HepG2 (cell line): Measurements from ENCODE around the gene VPS18. TPM values are rescaled to one million over a fixed set of nuclear protein-coding genes. Genes with fewer than 3 reads are reported as not detected.

Experiments
- ATAD3A ChIP-seq: sonication (generic); formaldehyde crosslinking; IDR thresholded peaks from 2 replicates; pipeline ENCODE4 v1.4.0; 2020; ENCODE audit warnings: missing genetic modification reagents
- ATF7 ChIP-seq, 2 experiments: fragments of 450-650 bp in 1 of 2; sonication (generic) in 1 of 2; formaldehyde crosslinking in 1 of 2; IDR thresholded peaks; 2 replicates each; pipeline versions ENCODE4 v1.4.0 to v1.6.1; 2016 to 2020; ENCODE audit warnings: antibody characterized with exemption in 1 of 2, mild to moderate bottlenecking in 1 of 2, missing genetic modification reagents in 1 of 2
- EED ChIP-seq: sonication (generic); formaldehyde crosslinking; IDR thresholded peaks from 2 replicates; pipeline ENCODE4 v1.5.0; 2020; ENCODE audit warnings: mild to moderate bottlenecking, missing genetic modification reagents
- HNF4A ChIP-seq: sonication (generic); formaldehyde crosslinking; IDR thresholded peaks from 2 replicates; pipeline ENCODE4 v1.4.0; 2020; ENCODE audit warnings: missing genetic modification reagents
- HOXA9 ChIP-seq: sonication (generic); formaldehyde crosslinking; IDR thresholded peaks from 2 replicates; pipeline ENCODE4 v1.8.1; 2022; ENCODE audit warnings: missing genetic modification reagents, mild to moderate bottlenecking, moderate library complexity, borderline replicate concordance
- KLF13 ChIP-seq: sonication (generic); formaldehyde crosslinking; IDR thresholded peaks from 2 replicates; pipeline ENCODE4 v1.4.0; 2020; ENCODE audit warnings: mild to moderate bottlenecking, missing genetic modification reagents
- KLF9 ChIP-seq: IDR thresholded peaks from 2 replicates; pipeline ENCODE4 v1.6.1; 2016; ENCODE audit warnings: low read depth
- RARG ChIP-seq: sonication (generic); formaldehyde crosslinking; IDR thresholded peaks from 2 replicates; pipeline ENCODE4 v1.4.0; 2020; ENCODE audit warnings: low read depth, mild to moderate bottlenecking, missing genetic modification reagents
- SETDB1 ChIP-seq: sonication (generic); formaldehyde crosslinking; IDR thresholded peaks from 2 replicates; pipeline ENCODE4 v1.5.1; 2020; ENCODE audit warnings: missing genetic modification reagents, mild to moderate bottlenecking, borderline replicate concordance
- SMARCC2 ChIP-seq: fragments of 450-650 bp; IDR thresholded peaks from 2 replicates; pipeline ENCODE4 v1.6.1; 2017; ENCODE audit warnings: antibody characterized with exemption, mild to moderate bottlenecking
- SMARCE1 ChIP-seq: fragments of 450-650 bp; IDR thresholded peaks from 2 replicates; pipeline ENCODE4 v1.6.1; 2017; ENCODE audit warnings: borderline replicate concordance
- SYNCRIP ChIP-seq: fragments of 200-400 bp; formaldehyde crosslinking; IDR thresholded peaks from 2 replicates; pipeline ENCODE4 v1.6.1; 2018; ENCODE audit warnings: mild to moderate bottlenecking, low read depth, low read length; ENCODE audit not compliant: insufficient read depth
- ZFP90 ChIP-seq: sonication (generic); formaldehyde crosslinking; IDR thresholded peaks from 2 replicates; pipeline ENCODE4 v1.8.0; 2022; ENCODE audit warnings: missing genetic modification reagents, mild to moderate bottlenecking, inconsistent platforms, borderline replicate concordance
- ZNF354B ChIP-seq: sonication (generic); formaldehyde crosslinking; IDR thresholded peaks from 2 replicates; pipeline ENCODE4 v1.8.0; 2022; ENCODE audit warnings: mild to moderate bottlenecking, missing genetic modification reagents
- ZNF616 ChIP-seq: sonication (generic); formaldehyde crosslinking; IDR thresholded peaks from 2 replicates; pipeline ENCODE4 v1.5.0; 2020; ENCODE audit warnings: low read depth, mild to moderate bottlenecking, missing genetic modification reagents
- polyA plus RNA-seq, 8 experiments: library from polyadenylated mRNA; depleted of rRNA in 3 of 8; stranded (reverse) in 7 of 8; unstranded in 1 of 8; fragments of >200 nt; fragmentation: Illumina TruSeq in 4 of 8; extraction: Trizol in 4 of 8; gene quantifications; 2 replicates each; pipeline versions ENCODE4 v1.2.1 to v1.2.3, GENCODE V29; 2011 to 2016; ENCODE audit warnings: low read depth in 4 of 8, missing spikeins in 1 of 8, mixed read lengths in 1 of 8; ENCODE audit not compliant: insufficient read depth in 1 of 8
- total RNA-seq, 5 experiments: library from RNA; depleted of rRNA; stranded (reverse); fragments of >200 nt; fragmentation: Illumina TruSeq; extraction: Trizol; gene quantifications; 2 replicates each; pipeline ENCODE4 v1.2.3, GENCODE V29; 2016; ENCODE audit warnings: low read depth in 1 of 5
- TF ChIP-seq, protein P1 (sequence below): sonication (generic); formaldehyde crosslinking; IDR thresholded peaks from 2 replicates; pipeline ENCODE4 v1.4.0; 2020; ENCODE audit warnings: missing genetic modification reagents, mild to moderate bottlenecking, borderline replicate concordance
- TF ChIP-seq, protein P2 (sequence below): sonication (generic); formaldehyde crosslinking; IDR thresholded peaks from 2 replicates; pipeline ENCODE4 v1.4.0; 2020; ENCODE audit warnings: missing genetic modification reagents, low read depth, mild to moderate bottlenecking, borderline replicate concordance
- TF ChIP-seq, protein P3 (sequence below): sonication (generic); formaldehyde crosslinking; conservative IDR thresholded peaks from 2 replicates; pipeline ENCODE4 v1.4.0; 2020; ENCODE audit warnings: missing genetic modification reagents
- TF ChIP-seq, protein P4 (sequence below): sonication (generic); formaldehyde crosslinking; conservative IDR thresholded peaks from 2 replicates; pipeline ENCODE4 v1.4.0; 2020; ENCODE audit warnings: missing genetic modification reagents
- TF ChIP-seq, protein P5 (sequence below): sonication (generic); formaldehyde crosslinking; IDR thresholded peaks from 2 replicates; pipeline ENCODE4 v1.8.0; 2022; ENCODE audit warnings: missing genetic modification reagents, mild to moderate bottlenecking, inconsistent platforms, borderline replicate concordance

The VPS18 gene
- total and polyA plus RNA-seq, 2 of the 13 experiments (the other 11 are each of a cell fraction or from before 2014, with no cell fraction given) = 5.8 to 17.0 TPM

DNA sequence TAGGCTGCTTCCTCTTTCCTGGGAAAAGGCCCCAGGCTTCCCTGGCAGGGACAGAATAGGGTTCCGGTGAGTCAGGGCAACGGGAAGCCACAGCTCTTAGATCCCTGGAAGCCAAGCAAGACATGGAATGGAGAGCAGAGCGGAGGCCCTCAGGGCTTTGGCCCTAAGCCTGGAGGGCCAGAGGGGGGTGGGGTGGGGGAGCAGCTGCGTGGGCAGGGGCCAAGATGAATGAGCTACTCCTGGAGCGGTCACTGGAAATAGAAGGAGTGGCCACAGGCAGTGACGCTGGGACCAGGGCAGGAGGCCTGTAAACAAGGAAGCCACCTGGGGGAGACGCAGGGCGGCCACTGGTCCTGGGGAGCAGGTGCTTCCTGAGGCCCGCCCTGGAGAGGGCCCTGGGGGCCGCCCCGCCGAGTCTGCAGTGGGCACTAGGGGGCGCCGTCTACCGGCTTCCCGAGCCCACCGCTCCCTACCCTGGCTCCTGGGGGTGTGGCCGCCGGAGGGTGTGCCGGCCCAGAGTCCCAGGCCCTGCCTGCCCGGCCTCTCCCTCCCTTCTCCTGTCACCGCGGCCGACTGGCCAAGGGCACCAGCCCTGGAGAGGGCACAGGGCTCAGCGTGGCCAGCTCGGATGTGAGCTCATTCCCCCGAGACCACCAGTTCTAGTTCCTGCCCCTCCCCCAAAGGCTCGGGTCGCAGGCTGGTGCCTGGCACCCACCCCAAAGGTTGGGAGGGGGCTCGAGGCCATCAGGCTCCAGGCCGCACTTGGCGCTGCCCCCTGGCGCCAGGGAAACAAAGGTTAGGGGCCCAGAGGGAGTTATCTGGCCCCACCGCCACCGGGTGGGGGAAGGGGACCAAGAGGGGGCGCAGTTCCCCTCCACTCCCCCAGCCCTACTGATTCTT is 12.1 kb downstream of the VPS18 start (continued):
- TF ChIP-seq, protein P1, sequence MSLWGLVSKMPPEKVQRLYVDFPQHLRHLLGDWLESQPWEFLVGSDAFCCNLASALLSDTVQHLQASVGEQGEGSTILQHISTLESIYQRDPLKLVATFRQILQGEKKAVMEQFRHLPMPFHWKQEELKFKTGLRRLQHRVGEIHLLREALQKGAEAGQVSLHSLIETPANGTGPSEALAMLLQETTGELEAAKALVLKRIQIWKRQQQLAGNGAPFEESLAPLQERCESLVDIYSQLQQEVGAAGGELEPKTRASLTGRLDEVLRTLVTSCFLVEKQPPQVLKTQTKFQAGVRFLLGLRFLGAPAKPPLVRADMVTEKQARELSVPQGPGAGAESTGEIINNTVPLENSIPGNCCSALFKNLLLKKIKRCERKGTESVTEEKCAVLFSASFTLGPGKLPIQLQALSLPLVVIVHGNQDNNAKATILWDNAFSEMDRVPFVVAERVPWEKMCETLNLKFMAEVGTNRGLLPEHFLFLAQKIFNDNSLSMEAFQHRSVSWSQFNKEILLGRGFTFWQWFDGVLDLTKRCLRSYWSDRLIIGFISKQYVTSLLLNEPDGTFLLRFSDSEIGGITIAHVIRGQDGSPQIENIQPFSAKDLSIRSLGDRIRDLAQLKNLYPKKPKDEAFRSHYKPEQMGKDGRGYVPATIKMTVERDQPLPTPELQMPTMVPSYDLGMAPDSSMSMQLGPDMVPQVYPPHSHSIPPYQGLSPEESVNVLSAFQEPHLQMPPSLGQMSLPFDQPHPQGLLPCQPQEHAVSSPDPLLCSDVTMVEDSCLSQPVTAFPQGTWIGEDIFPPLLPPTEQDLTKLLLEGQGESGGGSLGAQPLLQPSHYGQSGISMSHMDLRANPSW = no peak
- TF ChIP-seq, protein P2, sequence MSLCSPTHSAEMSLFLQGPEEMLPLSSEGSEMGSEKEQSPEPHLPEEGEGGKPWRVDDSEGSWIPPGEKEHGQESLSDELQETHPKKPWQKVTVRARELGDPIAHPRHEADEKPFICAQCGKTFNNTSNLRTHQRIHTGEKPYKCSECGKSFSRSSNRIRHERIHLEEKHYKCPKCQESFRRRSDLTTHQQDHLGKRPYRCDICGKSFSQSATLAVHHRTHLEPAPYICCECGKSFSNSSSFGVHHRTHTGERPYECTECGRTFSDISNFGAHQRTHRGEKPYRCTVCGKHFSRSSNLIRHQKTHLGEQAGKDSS (CRISPR knock-in tag) = no peak
- peak; percentile 51; the same call in 1 of the 2 replicates for TF ChIP-seq ZFP90 (CRISPR knock-in tag)
- no peak for TF ChIP-seq SMARCC2
- no peak for TF ChIP-seq KLF13
- no peak for TF ChIP-seq SYNCRIP
- TF ChIP-seq ATAD3A (CRISPR knock-in tag) = no peak
- TF ChIP-seq SETDB1 (CRISPR knock-in tag) = no peak
- TF ChIP-seq EED (CRISPR knock-in tag) = no peak
- TF ChIP-seq RARG = no peak
- TF ChIP-seq, protein P3, sequence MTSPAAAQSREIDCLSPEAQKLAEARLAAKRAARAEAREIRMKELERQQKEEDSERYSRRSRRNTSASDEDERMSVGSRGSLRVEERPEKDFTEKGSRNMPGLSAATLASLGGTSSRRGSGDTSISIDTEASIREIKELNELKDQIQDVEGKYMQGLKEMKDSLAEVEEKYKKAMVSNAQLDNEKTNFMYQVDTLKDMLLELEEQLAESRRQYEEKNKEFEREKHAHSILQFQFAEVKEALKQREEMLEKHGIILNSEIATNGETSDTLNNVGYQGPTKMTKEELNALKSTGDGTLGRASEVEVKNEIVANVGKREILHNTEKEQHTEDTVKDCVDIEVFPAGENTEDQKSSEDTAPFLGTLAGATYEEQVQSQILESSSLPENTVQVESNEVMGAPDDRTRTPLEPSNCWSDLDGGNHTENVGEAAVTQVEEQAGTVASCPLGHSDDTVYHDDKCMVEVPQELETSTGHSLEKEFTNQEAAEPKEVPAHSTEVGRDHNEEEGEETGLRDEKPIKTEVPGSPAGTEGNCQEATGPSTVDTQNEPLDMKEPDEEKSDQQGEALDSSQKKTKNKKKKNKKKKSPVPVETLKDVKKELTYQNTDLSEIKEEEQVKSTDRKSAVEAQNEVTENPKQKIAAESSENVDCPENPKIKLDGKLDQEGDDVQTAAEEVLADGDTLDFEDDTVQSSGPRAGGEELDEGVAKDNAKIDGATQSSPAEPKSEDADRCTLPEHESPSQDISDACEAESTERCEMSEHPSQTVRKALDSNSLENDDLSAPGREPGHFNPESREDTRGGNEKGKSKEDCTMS (CRISPR knock-in tag) = no peak
- TF ChIP-seq, protein P4, sequence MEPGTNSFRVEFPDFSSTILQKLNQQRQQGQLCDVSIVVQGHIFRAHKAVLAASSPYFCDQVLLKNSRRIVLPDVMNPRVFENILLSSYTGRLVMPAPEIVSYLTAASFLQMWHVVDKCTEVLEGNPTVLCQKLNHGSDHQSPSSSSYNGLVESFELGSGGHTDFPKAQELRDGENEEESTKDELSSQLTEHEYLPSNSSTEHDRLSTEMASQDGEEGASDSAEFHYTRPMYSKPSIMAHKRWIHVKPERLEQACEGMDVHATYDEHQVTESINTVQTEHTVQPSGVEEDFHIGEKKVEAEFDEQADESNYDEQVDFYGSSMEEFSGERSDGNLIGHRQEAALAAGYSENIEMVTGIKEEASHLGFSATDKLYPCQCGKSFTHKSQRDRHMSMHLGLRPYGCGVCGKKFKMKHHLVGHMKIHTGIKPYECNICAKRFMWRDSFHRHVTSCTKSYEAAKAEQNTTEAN (CRISPR knock-in tag) = 0 out of 2 replicates have a peak, but pooled peaks have one; percentile 17
- no peak for TF ChIP-seq HOXA9 (CRISPR knock-in tag)
- TF ChIP-seq ZNF354B (CRISPR knock-in tag) = no peak
- peak; percentile 28; the same call in 1 of the 2 replicates for TF ChIP-seq HNF4A (CRISPR knock-in tag)
- TF ChIP-seq ZNF616 (CRISPR knock-in tag) = no peak
- TF ChIP-seq KLF9 (CRISPR knock-in tag) = peak; percentile 99
- TF ChIP-seq, protein P5, sequence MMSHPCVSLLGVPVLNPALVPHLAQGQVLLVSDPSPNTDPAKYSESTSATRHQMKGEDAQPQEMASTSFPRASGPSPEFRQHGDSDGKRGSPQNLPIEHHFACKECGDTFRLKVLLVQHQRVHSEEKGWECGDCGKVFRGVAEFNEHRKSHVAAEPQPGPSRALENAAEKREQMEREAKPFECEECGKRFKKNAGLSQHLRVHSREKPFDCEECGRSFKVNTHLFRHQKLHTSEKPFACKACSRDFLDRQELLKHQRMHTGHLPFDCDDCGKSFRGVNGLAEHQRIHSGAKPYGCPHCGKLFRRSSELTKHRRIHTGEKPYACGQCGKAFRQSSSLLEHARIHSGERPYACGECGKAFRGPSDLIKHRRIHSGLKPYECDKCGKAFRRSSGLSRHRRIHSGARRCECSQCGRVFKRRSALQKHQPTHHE (CRISPR knock-in tag) = no peak
- no peak for TF ChIP-seq SMARCE1
- no peak for TF ChIP-seq ATF7 (IDR thresholded peaks at IDR 0.05)
- TF ChIP-seq ATF7 (CRISPR knock-in tag; IDR thresholded peaks at IDR 0.05) = no peak
